ENCODE data around the gene PDGFB. TPM values are rescaled to one million over a fixed set of nuclear protein-coding genes. Genes with fewer than 3 reads are reported as not detected.

PDGFB gene
- total RNA-seq, 1 donor from 2014 or later, result 27.3 TPM

DNA sequence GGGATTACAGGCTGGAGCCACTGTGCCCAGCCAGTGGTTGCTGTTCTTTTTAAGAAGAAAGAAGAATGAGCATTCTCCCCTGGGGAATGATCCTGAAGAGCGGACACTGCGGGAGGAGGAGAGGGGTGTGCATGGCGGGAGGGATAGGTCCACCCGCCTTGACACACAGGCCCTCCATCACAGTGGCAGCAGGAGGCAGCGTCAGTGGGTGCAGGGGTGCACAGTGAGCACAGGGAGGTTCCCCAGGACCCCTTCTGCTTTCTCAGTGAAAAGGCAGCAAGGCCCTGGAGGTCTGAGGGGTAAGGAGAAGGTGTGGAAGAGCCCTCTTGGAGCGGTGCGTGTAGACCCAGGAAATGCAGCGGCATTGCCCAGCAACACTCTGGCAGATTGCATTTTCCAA lies 63.4 kb downstream of the PDGFB start:
- no peak overlapping the region for H3K27ac ChIP-seq (ENCODE audit: low read depth, low read length)
- no peak overlapping the region for H3K27ac Mint-ChIP-seq (ENCODE audit: unreplicated experiment)

DNA sequence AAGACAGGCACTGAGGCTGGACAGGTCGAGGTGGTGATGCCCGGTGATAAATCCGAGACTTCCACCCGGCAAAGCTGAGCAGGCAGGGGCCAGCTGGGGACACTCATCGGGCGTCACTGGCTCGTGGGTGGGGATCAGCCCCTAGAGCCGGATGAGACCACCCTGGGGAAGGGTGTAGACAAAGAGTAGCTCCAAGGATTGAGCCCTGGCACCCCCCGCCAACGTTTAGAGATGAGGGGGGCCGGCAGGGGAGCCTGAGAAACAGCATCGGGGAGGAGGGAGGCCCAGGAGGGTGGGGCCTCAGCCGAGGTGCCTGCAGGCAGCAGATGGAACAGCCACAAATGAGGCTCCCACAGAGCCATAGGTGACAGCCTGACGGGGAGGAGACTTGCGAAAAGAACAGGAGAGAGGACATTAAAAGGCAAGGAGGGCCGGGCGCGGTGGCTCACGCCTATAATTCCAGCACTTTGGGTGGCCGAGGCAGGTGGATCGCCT lies 64.9 kb downstream of the PDGFB start:
- Mint-ChIP-seq H3K4me1 (ENCODE audit: low read depth, unreplicated experiment) (peaks cover 10% of the 10 kb centered on the region), H3K9me3 (ENCODE audit: unreplicated experiment) (peaks cover 5% of the 10 kb centered on the region), H3K36me3 (ENCODE audit: low read depth, unreplicated experiment) (peaks cover 1% of the 10 kb centered on the region), H3K27me3 (ENCODE audit: low read depth, unreplicated experiment) (no peaks in the 10 kb centered on the region), H3K27ac (ENCODE audit: unreplicated experiment) (no peak overlapping the region), H3K4me3 (ENCODE audit: unreplicated experiment) (no peak overlapping the region)
- no peaks in the 10 kb centered on the region for H3K27me3 ChIP-seq (ENCODE audit: insufficient read depth, low read length)
- H2AFZ ChIP-seq (ENCODE audit: low read depth, low read length), result no peak overlapping the region
- H3K9me3 ChIP-seq (ENCODE audit: insufficient read depth, low read depth, low read length), result no peaks in the 10 kb centered on the region
- no peaks in the 10 kb centered on the region for H3K36me3 ChIP-seq (ENCODE audit: insufficient read depth, low read length)
- H3K4me3 ChIP-seq (ENCODE audit: insufficient read depth, low read depth, low read length), result no peak overlapping the region
- no peak overlapping the region for H3K4me2 ChIP-seq (ENCODE audit: low read length)
- peaks cover 33% of the 10 kb centered on the region for H3K4me1 ChIP-seq (ENCODE audit: insufficient read depth, low read length)
- no peak overlapping the region for H3K9ac ChIP-seq (ENCODE audit: low read length)
- no peaks in the 10 kb centered on the region for H4K20me1 ChIP-seq (ENCODE audit: insufficient read depth, low read length)
- no peak overlapping the region for H3K27ac ChIP-seq (ENCODE audit: low read depth, low read length)
- FAIRE-seq, result no peak
- no peak for DNase-seq (ENCODE audit: low read depth)
- H3K79me2 ChIP-seq (ENCODE audit: insufficient read depth, low read length), result no peaks in the 10 kb centered on the region
- TF ChIP-seq, protein P1, sequence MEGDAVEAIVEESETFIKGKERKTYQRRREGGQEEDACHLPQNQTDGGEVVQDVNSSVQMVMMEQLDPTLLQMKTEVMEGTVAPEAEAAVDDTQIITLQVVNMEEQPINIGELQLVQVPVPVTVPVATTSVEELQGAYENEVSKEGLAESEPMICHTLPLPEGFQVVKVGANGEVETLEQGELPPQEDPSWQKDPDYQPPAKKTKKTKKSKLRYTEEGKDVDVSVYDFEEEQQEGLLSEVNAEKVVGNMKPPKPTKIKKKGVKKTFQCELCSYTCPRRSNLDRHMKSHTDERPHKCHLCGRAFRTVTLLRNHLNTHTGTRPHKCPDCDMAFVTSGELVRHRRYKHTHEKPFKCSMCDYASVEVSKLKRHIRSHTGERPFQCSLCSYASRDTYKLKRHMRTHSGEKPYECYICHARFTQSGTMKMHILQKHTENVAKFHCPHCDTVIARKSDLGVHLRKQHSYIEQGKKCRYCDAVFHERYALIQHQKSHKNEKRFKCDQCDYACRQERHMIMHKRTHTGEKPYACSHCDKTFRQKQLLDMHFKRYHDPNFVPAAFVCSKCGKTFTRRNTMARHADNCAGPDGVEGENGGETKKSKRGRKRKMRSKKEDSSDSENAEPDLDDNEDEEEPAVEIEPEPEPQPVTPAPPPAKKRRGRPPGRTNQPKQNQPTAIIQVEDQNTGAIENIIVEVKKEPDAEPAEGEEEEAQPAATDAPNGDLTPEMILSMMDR (IDR thresholded peaks at IDR 0.05; ENCODE audit: insufficient read depth, low read depth, low read length), result no peak
- no peak for TF ChIP-seq EZH2 (IDR thresholded peaks at IDR 0.05; ENCODE audit: insufficient read depth, low read length)

More for the DNA sequence above, 63.4 kb downstream of the PDGFB start:
- H3K36me3 ChIP-seq (ENCODE audit: insufficient read depth, low read length), result no peaks in the 10 kb centered on the region
- H3K79me2 ChIP-seq (ENCODE audit: insufficient read depth, low read length), result no peaks in the 10 kb centered on the region
- TF ChIP-seq, protein P1 (IDR thresholded peaks at IDR 0.05; ENCODE audit: insufficient read depth, low read depth, low read length), result no peak
- TF ChIP-seq EZH2 (IDR thresholded peaks at IDR 0.05; ENCODE audit: insufficient read depth, low read length), result no peak
- no peak overlapping the region for H3K4me3 Mint-ChIP-seq (ENCODE audit: unreplicated experiment)
- H3K27me3 Mint-ChIP-seq (ENCODE audit: low read depth, unreplicated experiment), result no peaks in the 10 kb centered on the region
- H4K20me1 ChIP-seq (ENCODE audit: insufficient read depth, low read length), result no peaks in the 10 kb centered on the region
- H3K36me3 Mint-ChIP-seq (ENCODE audit: low read depth, unreplicated experiment), result peaks cover 1% of the 10 kb centered on the region
- H3K4me1 Mint-ChIP-seq (ENCODE audit: low read depth, unreplicated experiment), result peaks cover 3% of the 10 kb centered on the region
- DNase-seq (ENCODE audit: low read depth) (no peak), FAIRE-seq (no peak)
- no peak overlapping the region for H3K9ac ChIP-seq (ENCODE audit: low read length)
- no peak overlapping the region for H3K4me2 ChIP-seq (ENCODE audit: low read length)
- H3K27me3 ChIP-seq (ENCODE audit: insufficient read depth, low read length), result no peaks in the 10 kb centered on the region
- no peaks in the 10 kb centered on the region for H3K9me3 ChIP-seq (ENCODE audit: insufficient read depth, low read depth, low read length)
- peaks cover 18% of the 10 kb centered on the region for H3K4me1 ChIP-seq (ENCODE audit: insufficient read depth, low read length)
- no peak overlapping the region for H2AFZ ChIP-seq (ENCODE audit: low read depth, low read length)
- H3K9me3 Mint-ChIP-seq (ENCODE audit: unreplicated experiment), result peaks cover 5% of the 10 kb centered on the region
- H3K4me3 ChIP-seq (ENCODE audit: insufficient read depth, low read depth, low read length), result no peak overlapping the region

DNA sequence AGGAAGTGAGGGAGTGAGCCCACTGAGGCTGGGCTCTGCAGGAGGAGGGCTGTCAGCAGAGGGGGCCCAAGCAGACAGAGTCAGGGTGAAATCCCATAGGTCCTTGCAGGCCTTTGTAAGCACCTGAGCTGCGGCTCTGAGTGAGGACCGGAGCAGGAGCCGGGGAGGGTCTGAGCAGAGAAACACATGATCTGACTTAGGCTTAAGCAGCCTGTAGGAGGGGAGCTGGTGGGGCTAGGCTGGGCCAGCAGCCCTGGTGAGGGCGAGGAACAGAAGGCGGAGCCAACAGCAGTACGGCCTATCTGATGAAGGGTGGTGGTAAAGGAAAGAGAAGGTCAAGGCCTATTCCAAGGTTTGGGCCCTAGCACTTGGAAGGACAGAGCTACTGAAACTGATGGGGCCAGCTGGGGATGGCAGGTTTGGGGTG lies 65.4 kb downstream of the PDGFB start:
- H3K36me3 ChIP-seq (ENCODE audit: insufficient read depth, low read length), result no peaks in the 10 kb centered on the region
- H3K9ac ChIP-seq (ENCODE audit: low read length), result no peak overlapping the region
- H3K27ac Mint-ChIP-seq (ENCODE audit: unreplicated experiment), result no peak overlapping the region
- H3K4me1 Mint-ChIP-seq (ENCODE audit: low read depth, unreplicated experiment), result peaks cover 15% of the 10 kb centered on the region
- no peak overlapping the region for H3K4me3 ChIP-seq (ENCODE audit: insufficient read depth, low read depth, low read length)
- peaks cover 1% of the 10 kb centered on the region for H3K36me3 Mint-ChIP-seq (ENCODE audit: low read depth, unreplicated experiment)
- H3K27me3 Mint-ChIP-seq (ENCODE audit: low read depth, unreplicated experiment), result no peaks in the 10 kb centered on the region
- H3K9me3 Mint-ChIP-seq (ENCODE audit: unreplicated experiment), result peaks cover 5% of the 10 kb centered on the region
- TF ChIP-seq, protein P1 (IDR thresholded peaks at IDR 0.05; ENCODE audit: insufficient read depth, low read depth, low read length), result no peak
- no peak for TF ChIP-seq EZH2 (IDR thresholded peaks at IDR 0.05; ENCODE audit: insufficient read depth, low read length)
- H3K9me3 ChIP-seq (ENCODE audit: insufficient read depth, low read depth, low read length), result no peaks in the 10 kb centered on the region
- H4K20me1 ChIP-seq (ENCODE audit: insufficient read depth, low read length), result no peaks in the 10 kb centered on the region
- no peaks in the 10 kb centered on the region for H3K27me3 ChIP-seq (ENCODE audit: insufficient read depth, low read length)
- no peak overlapping the region for H3K4me2 ChIP-seq (ENCODE audit: low read length)
- H3K79me2 ChIP-seq (ENCODE audit: insufficient read depth, low read length), result no peaks in the 10 kb centered on the region
- FAIRE-seq (no peak), DNase-seq (ENCODE audit: low read depth) (no peak)
- no peak overlapping the region for H2AFZ ChIP-seq (ENCODE audit: low read depth, low read length)
- H3K27ac ChIP-seq (ENCODE audit: low read depth, low read length), result no peak overlapping the region
- peaks cover 38% of the 10 kb centered on the region for H3K4me1 ChIP-seq (ENCODE audit: insufficient read depth, low read length)
- H3K4me3 Mint-ChIP-seq (ENCODE audit: unreplicated experiment), result no peak overlapping the region
